GM19455 (cell line): ENCODE data around the gene SPSB1.

ENCODE experiments used
- ATAC-seq: cut with Tn5 transposase; IDR thresholded peaks from one replicate; pipeline ENCODE4 v1.9.1; 2021; ENCODE audit not compliant: unreplicated experiment

The SPSB1 gene

DNA sequence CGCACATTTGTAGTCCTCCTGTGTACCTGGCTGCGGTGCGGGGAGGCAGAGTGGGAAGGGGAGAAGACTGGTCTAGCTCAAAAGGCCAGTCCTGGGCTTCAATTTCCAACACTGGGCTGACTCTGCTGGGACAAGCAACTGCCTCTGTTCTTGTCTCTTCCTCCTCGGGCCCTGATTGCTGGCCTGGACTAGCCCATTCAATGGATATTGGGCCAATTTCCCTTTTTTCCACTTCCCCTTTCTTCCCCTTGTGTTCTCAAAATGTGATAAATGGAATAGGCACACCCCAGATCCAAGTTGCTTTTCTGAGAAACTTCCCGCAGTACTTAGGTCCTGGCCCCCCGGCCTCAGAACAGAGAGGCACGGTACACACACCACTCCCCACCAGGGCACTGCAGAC lies 48.2 kb downstream of the SPSB1 start:
- ATAC-seq = no peak

DNA sequence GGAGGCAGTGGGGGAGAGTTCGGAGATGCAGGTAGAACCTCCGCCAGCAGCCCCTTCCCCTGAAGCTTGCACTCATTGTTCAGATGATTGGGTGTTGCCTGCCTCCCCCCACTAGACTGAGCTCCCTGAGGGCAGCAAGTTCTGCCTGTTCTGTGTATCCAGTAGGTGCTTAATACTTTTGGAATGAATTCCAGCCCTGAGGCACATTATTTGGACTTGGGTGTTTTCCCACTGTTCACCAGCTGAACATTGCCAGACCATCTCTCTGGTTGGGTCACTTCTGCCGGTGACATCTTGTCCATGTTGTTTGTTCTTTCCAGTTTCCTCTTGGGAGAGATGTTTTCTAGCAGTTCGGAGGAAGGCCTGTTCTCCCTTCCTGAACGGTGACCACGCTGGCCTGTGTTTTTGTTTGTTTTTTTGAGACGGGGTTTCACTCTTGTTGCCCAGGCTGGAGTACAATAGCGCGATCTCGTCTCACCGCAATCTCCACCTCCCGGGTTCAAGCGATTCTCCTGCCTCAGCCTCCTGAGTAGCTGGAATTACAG lies 48.7 kb downstream of the SPSB1 start:
- ATAC-seq = no peak

DNA sequence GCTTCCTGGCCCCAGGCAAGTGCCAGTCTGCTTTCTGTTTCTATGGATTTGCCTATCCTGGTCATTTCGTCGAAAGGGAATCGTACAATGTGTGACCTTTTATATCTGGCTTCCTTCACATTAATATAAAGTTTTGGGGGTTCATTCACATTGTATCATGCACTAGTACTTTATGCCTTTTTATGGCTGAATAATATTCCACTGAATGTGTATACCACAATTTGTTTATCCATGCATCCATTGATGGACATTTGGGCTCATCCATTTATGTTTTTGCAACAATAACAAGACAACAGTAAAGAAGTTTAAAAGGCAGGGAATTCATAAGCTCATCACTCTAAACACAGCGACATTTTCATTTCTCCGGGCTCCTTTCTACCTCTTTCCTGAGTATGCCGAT lies 50.6 kb downstream of the SPSB1 start:
- ATAC-seq = no peak

DNA sequence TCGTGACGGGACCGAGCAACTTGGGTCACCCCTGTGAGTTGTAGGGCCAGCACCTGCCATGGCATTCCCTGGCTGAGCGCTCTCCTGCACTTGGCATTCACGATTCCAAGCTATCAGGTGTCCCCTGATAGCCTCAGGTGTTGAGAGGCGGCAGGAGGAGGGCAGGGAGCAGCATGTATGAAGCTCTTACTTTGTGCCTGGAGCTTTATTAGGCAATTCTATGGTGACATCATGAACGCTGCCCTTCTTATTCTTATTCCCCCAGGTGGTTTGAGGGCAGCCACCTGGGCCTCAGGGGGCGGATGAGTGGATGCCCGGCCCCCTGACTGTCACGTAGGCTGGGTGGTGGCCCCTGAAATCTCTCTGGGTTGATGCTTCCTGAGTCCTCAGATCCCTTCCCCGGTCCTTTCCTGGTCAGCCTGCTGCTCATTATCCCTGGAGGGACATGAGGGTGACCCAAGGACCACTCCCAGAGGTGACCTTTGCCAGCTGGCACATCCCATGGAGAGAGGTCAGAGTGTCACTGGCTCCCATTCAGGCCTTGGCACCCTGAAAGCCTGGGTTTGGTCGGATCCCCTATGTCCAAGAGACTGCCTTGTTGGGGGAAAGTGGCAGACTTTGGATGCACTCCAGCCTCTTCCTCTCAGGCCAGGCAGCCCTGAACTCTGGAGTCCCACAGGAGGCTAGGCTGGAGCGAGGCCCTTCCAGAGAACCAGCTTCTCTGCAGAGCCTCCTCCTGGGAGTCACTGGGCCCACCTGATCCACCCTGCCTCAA lies 51.9 kb downstream of the SPSB1 start:
- ATAC-seq = no peak

DNA sequence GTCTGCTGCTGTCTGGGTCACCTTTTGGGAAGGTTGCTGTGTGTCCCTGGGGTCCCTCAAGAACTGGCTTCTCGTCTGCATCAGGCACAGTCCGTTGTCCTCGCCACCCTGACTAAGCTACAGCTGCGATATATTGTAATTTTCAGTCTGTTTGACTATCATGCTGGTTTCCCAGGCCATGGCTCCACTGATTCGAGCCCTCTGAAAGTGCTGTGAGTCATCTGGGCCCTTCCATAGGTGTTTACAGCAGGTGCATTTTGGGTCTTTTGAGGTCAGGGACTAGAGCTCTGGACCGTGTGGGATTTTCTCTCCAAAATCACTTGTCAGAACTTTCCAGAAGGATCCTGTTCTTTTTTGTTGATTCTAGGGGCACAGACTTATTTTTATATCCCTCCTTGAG lies 52.8 kb downstream of the SPSB1 start:
- ATAC-seq = no peak

DNA sequence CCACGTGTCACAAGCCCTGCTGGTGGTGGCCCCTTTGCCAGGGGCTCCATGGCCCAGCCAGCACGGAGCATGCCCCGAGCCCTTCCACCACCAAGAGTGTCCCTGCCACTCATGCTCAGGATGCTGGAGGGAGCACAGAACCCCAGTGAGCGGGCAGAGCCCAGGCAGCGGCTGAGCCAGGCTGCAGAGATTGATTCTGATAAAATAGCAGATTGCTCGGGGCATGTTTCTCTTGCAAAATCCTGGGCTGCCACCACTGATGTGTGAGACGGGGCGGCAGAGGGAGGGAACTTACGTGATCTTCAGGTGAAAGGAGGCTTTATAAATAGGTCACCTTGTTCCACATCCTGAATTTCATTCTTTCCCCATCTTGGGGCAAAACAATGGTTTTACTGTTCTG lies 53.2 kb downstream of the SPSB1 start:
- ATAC-seq = no peak

DNA sequence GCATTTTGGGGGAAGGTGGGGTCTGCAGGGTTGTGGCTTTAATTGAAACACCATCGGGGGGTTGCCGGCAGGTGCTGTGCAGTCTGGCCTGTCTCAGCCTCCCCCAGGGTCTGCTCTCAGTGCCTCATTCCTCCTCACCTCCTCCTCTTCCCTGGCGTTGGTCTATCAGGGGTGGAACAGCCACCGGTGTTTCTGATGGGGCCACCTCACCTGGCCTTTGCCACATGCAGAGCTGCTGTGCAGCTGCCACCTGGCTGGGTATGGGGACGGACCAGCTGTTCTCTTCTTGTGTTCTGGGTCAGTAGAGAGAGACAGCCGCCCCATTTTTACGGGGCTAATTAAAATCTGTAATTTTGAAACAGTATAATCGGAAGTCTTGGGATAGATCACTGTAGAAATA lies 53.9 kb downstream of the SPSB1 start:
- no peak for ATAC-seq

DNA sequence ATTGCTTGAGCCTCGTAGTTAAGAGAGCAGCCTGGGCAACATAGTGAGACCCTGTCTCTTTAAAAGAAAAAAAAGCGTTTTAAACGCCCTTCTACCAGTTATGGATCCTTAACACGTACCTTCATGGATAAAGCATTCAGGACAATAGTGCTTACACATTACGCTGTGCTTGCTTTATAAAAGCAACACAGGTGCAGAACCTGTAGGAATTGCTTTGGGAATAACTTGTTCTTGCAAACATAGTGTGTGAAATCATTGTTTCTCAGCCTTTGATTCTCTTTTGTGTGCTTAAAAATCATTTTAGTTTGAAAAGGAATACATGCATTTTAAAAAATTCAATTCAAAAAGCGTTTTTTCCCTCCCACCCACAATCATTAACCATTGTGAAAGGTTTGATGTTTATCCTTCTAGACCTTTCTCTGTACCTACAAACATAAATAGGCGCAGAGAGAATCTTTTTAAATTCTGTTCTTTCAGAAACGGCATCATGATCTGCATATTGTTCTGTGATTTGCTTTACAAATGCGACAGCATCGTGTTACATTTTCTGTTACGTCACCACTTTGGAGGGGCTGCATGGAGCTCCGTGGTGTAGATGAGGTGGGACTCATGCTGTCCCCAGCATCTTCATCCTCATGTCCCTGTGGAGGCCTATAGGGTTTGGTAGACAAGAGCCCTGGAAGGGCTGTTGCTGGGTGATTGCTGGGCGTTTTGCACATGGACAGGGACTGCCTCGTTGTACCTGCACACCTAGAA lies 54.6 kb downstream of the SPSB1 start:
- no peak for ATAC-seq

DNA sequence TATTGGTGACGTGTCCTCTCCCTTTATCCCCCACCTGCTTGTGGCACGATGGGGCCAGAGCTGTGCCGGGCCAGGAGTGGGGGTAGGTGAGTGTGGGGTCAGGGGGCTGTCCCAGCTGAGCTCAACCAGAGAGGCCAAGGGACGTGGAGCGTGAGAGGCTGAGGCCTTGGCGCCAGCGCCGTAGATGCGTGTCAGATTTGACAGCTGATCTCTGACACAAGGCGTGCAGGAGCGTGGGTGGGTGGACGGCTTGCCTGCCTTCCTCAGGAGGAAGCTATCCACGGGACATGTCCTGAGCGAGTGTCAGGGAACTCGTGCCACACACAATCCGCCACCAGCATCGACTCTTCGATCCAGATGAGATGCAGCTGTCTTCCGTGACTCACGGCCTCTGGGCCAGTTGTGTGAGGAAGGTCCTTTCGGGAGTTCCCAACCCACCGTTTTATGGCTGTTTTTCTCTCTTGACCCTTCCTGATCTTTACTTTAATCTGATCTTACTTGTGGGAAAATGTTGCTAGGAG lies 56.7 kb downstream of the SPSB1 start:
- no peak for ATAC-seq

DNA sequence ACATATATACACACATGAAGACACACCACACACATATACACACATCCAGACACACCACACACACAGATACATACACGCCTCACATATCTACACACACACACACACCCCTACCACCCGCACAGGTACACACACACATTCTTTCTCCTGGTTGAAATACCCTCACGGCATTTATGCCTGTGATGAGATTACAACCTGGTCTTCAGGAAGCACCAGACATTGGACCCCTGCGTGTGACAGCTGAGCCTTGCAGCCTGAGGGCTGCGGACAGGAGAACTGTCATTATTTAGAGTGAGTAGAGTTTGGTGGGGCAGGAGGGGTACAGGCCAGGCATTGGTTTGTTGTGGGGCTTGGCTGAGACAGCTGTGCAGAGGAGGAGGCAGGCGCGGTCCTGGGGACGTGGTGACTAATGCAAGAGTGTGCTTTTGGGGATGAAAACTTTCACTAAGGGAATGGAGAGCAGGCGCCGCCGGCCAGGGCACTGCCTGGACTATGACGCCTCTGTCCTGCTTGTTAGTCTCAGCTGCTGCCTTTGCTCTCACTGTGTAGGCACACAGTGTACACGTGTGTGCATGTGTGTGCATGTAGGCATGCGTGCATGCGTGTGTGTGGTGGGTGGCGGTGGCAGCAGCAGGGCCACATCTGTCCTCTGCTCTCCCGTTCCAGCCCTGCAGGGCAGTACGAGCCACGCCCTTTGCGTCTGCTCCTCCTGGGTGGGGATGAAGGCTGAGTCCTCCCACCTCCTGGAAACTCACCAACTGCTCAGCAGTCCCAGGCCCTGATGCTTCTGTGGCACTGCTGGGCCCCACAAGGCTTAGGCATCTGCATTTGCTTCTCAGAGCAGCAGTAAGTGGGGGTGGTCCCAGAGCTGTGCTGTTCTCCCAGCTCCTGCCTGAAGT lies 57.6 kb downstream of the SPSB1 start:
- ATAC-seq = no peak

DNA sequence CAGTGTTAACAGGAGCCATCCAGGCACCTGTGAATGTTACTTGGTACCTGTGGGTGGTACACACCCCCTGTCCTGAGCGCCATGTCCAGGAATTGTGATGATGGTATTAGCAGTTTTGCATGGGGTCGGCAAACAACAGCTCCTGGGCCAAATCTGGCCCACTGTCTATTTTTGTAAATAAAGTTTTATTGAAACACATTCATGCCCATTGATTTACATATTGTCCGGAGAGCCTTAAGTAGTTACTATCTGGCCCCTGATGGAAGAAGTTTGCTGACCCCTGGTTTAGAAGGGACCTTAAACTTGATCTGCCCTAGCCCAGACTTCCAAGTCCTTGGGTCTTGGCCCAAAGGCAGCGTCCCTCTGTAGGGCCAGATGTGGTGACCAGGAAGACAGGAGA lies 58.3 kb downstream of the SPSB1 start:
- ATAC-seq = no peak

DNA sequence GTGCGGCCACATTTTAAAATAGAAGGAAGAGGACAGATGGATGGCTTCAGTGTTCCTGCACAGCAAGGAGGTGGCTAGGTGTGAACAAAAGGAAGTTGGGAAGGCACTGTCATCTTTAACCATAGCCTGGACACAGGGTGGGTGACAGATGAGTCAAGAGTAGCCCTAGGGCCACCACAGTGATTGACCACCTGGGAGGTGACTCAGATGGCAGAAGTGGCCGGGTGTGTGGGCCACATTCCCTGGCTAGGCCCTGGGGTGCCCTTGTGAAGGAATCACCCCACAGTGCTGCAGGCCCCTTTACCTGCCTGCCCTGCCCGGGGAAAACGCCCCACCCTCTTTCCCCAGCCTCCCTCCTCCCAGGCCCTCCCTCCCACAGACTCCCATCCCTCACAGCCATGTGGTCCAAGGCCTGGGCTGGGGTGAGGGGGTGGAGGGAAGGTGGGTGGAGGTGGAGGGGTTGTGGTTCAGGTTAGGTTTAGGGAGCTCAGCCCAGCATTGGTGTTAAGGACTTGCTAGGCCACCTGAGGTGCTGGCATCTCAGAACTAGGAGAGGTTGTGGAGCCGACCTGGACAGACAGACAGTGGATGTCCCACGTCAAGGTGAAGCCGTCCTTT lies 59.1 kb downstream of the SPSB1 start:
- no peak for ATAC-seq

DNA sequence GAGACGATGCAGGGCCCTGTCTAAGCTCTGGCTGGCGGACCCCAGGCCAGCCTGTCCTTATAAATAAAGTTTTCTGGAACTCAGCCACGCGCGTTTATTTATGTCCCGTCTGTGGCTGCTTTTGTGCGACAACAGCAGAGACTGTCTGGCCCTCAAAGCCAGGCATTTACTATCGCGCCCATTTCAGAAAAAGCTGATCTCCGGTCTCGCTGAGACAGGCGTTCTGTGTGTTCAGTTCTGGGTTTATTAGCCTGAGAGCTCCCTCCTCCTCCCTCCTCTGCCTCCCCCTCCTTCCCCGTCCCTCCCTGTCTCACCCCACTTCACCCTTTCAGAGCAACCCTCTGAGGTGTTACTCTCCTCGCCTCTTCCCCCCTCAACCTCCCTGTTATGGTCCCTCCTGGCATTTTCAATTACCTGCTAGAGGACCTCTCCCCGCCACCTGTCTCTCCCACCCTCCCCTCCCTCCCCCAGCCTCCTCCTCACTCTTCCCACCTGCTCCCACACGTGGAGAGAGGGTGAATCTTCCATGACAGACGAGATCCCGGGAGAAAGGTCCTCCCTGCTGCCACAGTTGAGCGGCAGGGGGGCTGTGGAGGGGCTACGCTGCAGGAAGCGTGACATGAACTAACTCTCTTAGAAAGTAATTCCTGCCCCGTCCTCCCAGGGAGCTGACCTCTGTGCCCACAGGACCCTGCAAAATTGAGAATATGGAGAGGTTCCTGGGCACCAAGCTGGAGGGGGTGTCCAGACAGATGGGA lies 59.9 kb downstream of the SPSB1 start:
- no peak for ATAC-seq

DNA sequence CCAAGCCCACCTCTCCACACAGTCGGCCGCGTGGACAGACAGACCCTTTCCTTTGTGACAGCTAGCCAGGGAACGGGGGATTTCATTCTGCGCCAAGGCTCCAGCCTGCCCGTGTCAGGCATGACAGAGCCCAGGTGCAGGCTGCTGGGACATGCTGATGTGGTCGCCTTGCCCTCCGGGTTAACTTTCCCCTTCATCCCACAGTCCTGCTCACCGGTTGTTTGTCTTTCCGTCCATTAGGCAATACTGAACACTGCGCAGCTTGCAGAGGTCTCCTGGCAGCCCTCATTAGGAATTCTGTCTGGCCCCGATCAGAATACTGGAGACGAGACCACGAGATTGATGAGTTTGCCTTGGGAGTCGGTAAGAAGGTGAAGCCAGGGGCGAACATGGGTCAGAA lies 62.8 kb downstream of the SPSB1 start:
- no peak for ATAC-seq

DNA sequence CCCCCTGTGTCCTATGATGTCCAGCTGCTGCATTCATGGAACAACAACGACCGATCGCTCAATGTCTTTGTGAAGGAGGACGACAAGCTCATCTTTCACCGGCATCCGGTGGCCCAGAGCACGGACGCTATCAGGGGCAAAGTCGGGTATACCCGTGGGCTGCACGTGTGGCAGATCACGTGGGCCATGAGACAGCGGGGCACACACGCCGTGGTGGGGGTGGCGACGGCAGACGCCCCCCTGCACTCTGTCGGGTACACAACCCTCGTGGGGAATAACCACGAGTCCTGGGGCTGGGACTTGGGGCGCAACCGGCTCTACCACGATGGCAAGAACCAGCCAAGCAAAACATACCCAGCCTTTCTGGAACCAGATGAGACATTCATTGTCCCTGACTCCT lies 63.3 kb downstream of the SPSB1 start:
- no peak for ATAC-seq

DNA sequence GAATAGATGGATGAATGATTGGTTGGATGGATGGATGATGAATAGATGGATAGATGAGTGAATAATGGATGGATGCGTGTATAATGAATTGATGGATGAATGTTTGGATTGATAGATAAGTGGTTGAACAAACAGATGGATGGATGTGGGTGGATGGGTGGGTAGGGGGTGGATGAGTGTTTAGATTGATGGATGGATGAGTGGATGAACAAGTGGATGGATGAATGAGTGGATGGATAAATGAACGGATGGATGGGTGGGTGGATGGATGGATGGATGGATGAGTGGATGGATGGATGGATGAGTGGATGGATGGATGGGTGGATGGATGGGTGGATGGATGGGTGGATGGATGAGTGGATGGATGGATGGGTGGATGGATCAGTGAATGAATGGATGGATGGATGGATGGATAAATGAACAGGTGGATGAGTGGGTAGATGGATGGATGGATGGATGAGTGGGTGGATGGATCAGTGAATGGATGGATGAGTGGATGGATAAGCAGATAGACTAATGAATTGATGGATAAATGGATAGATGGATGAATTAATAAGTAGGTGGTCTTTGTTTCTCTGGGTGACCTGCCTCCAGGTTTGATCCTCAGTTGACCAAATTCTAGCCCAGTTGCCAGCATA lies 64.3 kb downstream of the SPSB1 start:
- ATAC-seq = no peak

DNA sequence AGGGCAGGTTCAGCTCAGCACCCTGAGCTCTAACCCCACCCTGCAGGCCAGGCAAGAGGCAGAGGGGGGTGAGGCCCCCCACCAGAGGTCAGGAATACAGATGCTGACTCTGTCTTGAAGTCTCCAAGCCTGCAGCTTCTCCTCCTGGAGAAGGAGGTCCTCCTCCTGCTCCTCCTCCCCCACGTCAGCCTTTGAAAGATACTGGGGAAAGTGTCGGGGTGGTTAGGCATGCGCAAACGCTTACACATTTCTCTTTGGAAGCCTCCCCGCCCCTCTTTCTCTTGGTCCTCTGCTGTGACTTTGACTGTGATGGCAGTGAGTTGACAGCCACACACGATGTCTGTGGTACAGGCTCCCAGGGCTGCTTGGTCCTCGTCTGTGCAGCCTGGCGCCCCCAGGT lies 65.3 kb downstream of the SPSB1 start:
- ATAC-seq = no peak

DNA sequence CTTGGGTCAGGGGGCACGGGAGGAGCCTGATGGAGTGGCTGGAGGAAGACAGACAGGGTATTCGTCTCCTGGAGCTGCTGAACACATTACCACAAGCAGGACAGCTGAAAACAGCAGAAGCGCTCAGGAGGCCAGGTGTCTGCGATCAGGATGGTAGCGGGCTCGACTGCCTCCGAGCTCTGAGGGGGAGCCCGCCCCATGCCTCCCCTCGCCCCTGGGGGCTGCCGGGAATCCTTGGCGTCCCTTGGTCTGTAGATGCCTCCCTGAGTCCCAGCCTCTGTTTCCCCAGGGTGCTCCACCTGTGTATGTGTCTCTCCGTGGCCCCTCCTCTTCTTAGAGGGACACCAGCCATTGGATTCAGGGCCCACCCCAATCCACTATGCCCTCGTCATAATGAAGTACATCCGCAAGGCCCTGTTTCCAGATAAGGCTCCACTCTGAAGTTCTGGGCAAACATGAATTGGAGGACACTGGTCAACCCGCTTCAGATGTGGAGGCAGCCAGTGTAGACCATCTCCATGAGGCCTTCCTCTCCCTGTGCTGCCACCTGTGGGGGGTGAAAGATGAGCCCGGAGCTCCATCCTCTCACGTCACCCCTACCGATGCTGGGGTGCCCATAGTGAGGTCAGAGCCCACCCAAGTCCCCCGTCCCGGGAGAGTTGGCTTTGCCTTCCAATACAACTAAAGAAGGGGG lies 67.8 kb downstream of the SPSB1 start:
- ATAC-seq = no peak
